Keratinocyte (primary cell): ENCODE results near the gene LRP1B. TPM values are rescaled to one million over a fixed set of nuclear protein-coding genes. Genes with fewer than 3 reads are reported as not detected.

Source experiments
- DNase-seq: peaks from one replicate; pipeline ENCODE4 v3.0.0-alpha.2; 2011; ENCODE audit warnings: low read depth, missing footprints, low spot score
- FAIRE-seq: peaks from 2 replicates; lab custom pipeline; 2011; peaks lifted over from hg19 to GRCh38; lab: Jason Lieb, UNC
- H2AFZ ChIP-seq: 2 replicates; pipeline ENCODE4 v1.6.0; 2012; ENCODE audit warnings: low read length, control low read depth, inconsistent platforms; ENCODE audit not compliant: control insufficient read depth
- H3K27ac ChIP-seq: 2 replicates; pipeline ENCODE4 v1.5.1; 2011; ENCODE audit warnings: low read length; ENCODE audit not compliant: control insufficient read depth, insufficient read depth
- H3K27me3 ChIP-seq: 3 replicates; pipeline ENCODE4 v1.6.0; 2011; ENCODE audit warnings: low read length; ENCODE audit not compliant: control insufficient read depth, insufficient read depth; ENCODE audit errors: extremely low read depth
- H3K36me3 ChIP-seq, 2 experiments: 2 replicates in 1 of 2; 3 replicates in 1 of 2; pipeline ENCODE4 v1.5.1; 2011; ENCODE audit warnings: low read length in 2 of 2, mild to moderate bottlenecking in 1 of 2; ENCODE audit not compliant: control insufficient read depth in 2 of 2, insufficient read depth in 2 of 2; ENCODE audit errors: extremely low read depth in 1 of 2
- H3K4me1 ChIP-seq: 3 replicates; pipeline ENCODE4 v1.5.1; 2011; ENCODE audit warnings: low read length; ENCODE audit not compliant: control insufficient read depth, insufficient read depth; ENCODE audit errors: extremely low read depth
- H3K4me2 ChIP-seq: 3 replicates; pipeline ENCODE4 v1.6.0; 2011; ENCODE audit warnings: low read depth, low read length; ENCODE audit not compliant: control insufficient read depth, insufficient read depth; ENCODE audit errors: extremely low read depth
- H3K4me3 ChIP-seq, 3 experiments: fragments of 200-600 bp in 1 of 3; sonication (generic) in 1 of 3; 2 replicates in 2 of 3; 3 replicates in 1 of 3; pipeline ENCODE4 v1.5.1; 2011 to 2016; ENCODE audit warnings: low read length in 3 of 3, mild to moderate bottlenecking in 3 of 3, control low read depth in 2 of 3, inconsistent platforms in 1 of 3, low read depth in 1 of 3, mixed read lengths in 1 of 3, mixed run types in 1 of 3, moderate library complexity in 1 of 3; ENCODE audit not compliant: control insufficient read depth in 2 of 3, insufficient read depth in 2 of 3; ENCODE audit errors: extremely low read depth in 1 of 3
- H3K79me2 ChIP-seq: 2 replicates; pipeline ENCODE4 v1.6.0; 2012; ENCODE audit warnings: low read length; ENCODE audit not compliant: control insufficient read depth, insufficient read depth
- H3K9ac ChIP-seq: 3 replicates; pipeline ENCODE4 v1.6.0; 2011; ENCODE audit warnings: low read length; ENCODE audit not compliant: control insufficient read depth, insufficient read depth; ENCODE audit errors: extremely low read depth
- H3K9me1 ChIP-seq: 3 replicates; pipeline ENCODE4 v1.6.0; 2011; ENCODE audit warnings: low read length; ENCODE audit not compliant: control insufficient read depth, insufficient read depth; ENCODE audit errors: extremely low read depth
- H3K9me3 ChIP-seq: 2 replicates; pipeline ENCODE4 v1.5.1; 2012; ENCODE audit warnings: low read depth, low read length; ENCODE audit not compliant: control insufficient read depth
- H4K20me1 ChIP-seq: 3 replicates; pipeline ENCODE4 v1.6.0; 2011; ENCODE audit warnings: low read length; ENCODE audit not compliant: control insufficient read depth, insufficient read depth; ENCODE audit errors: extremely low read depth
- CTCF ChIP-seq, 3 experiments: IDR thresholded peaks in 1 of 3; conservative IDR thresholded peaks in 1 of 3; optimal IDR thresholded peaks in 1 of 3; 2 replicates in 2 of 3; 3 replicates in 1 of 3; pipeline versions ENCODE3 to v1.5.1; 2011; ENCODE audit warnings: low read length in 3 of 3, mild to moderate bottlenecking in 3 of 3, moderate library complexity in 2 of 3, control low read depth in 1 of 3, inconsistent platforms in 1 of 3; ENCODE audit not compliant: insufficient read depth in 2 of 3; ENCODE audit errors: extremely low read depth in 1 of 3
- EZH2 ChIP-seq: IDR thresholded peaks from one replicate; pipeline ENCODE4 v1.6.1; 2012; ENCODE audit warnings: inconsistent platforms, mild to moderate bottlenecking, low read length, moderate library complexity
- dilution Hi-C: fragments of 300-500 bp; cut with MboI; formaldehyde crosslinking; loops from one replicate; pipeline ENCODE4 v1.7.0; 2020; ENCODE audit warnings: low sequenced_read_pairs; ENCODE audit not compliant: extremely low pct_ligation_motif_present
- polyA plus RNA-seq, 5 experiments: library from polyadenylated mRNA; depleted of rRNA in 3 of 5; stranded (reverse) in 3 of 5; stranded (forward) in 1 of 5; unstranded in 1 of 5; fragments of >200 nt; gene quantifications; 1 replicate in 1 of 5; 2 replicates in 3 of 5; 3 replicates in 1 of 5; pipeline versions ENCODE4 v1.2.1 to v1.2.3, GENCODE V29; 2011 to 2012; ENCODE audit warnings: missing spikeins in 2 of 5, low read depth in 1 of 5, low replicate concordance in 1 of 5

Gene LRP1B
- polyA plus RNA-seq, 1 donor (not counting 4 experiments of a cell fraction or from before 2014, with no cell fraction given): not detected

- H3K4me1 ChIP-seq: no peaks in the 10 kb centered on the region
- no peak overlapping the region for H3K9ac ChIP-seq
- H3K9me3 ChIP-seq: no peaks in the 10 kb centered on the region
- no peak for DNase-seq
- no peaks in the 10 kb centered on the region for H3K79me2 ChIP-seq
- H3K4me2 ChIP-seq: no peak overlapping the region
- FAIRE-seq: no peak
- H3K9me1 ChIP-seq: no peaks in the 10 kb centered on the region
- H3K27me3 ChIP-seq: no peaks in the 10 kb centered on the region
- H3K36me3 ChIP-seq: no peaks in the 10 kb centered on the region
- H3K27ac ChIP-seq: no peak overlapping the region
- H4K20me1 ChIP-seq: no peaks in the 10 kb centered on the region
- dilution Hi-C loops: no loop called here
- no peak overlapping the region for H2AFZ ChIP-seq
- TF ChIP-seq EZH2 (no peak), CTCF (optimal IDR thresholded peaks at IDR 0.05 in 1 of 3, IDR thresholded peaks at IDR 0.05 in 1 of 3, conservative IDR thresholded peaks at IDR 0.05 in 1 of 3; ENCODE audit: extremely low read depth in 1 of 3, insufficient read depth in 2 of 3, low read length in 3 of 3) (no peak)
- no peak overlapping the region for H3K4me3 ChIP-seq
Measured at GRCh38 chr2:140338795-140339194, 1792.0 kb downstream of the LRP1B start.

GRCh38 chr2:140337061-140337460 is 1793.8 kb downstream of the LRP1B start:
- H3K4me2 ChIP-seq: no peak overlapping the region
- no peaks in the 10 kb centered on the region for H3K9me1 ChIP-seq
- DNase-seq (no peak), FAIRE-seq (no peak)
- H3K4me1 ChIP-seq: no peaks in the 10 kb centered on the region
- dilution Hi-C loops: no loop called here
- no peaks in the 10 kb centered on the region for H3K36me3 ChIP-seq
- H3K79me2 ChIP-seq: no peaks in the 10 kb centered on the region
- TF ChIP-seq CTCF (optimal IDR thresholded peaks at IDR 0.05 in 1 of 3, IDR thresholded peaks at IDR 0.05 in 1 of 3, conservative IDR thresholded peaks at IDR 0.05 in 1 of 3; ENCODE audit: extremely low read depth in 1 of 3, insufficient read depth in 2 of 3, low read length in 3 of 3) (no peak), EZH2 (no peak)
- no peak overlapping the region for H3K27ac ChIP-seq
- no peaks in the 10 kb centered on the region for H3K27me3 ChIP-seq
- no peaks in the 10 kb centered on the region for H4K20me1 ChIP-seq
- no peaks in the 10 kb centered on the region for H3K9me3 ChIP-seq
- H3K4me3 ChIP-seq: no peak overlapping the region
- no peak overlapping the region for H3K9ac ChIP-seq
- H2AFZ ChIP-seq: no peak overlapping the region
